HEK293 (cell line): ENCODE results near the gene ZNF343.

Source experiments
- CTCF ChIP-seq: fragments of 450-650 bp; formaldehyde crosslinking; IDR thresholded peaks from 2 replicates; pipeline ENCODE4 v1.5.1; 2016; ENCODE audit warnings: missing biosample characterization, missing genetic modification characterization
- FEZF1 ChIP-seq: fragments of 450-650 bp; formaldehyde crosslinking; IDR thresholded peaks from 2 replicates; pipeline ENCODE4 v1.5.1; 2016; ENCODE audit warnings: missing biosample characterization, missing genetic modification characterization
- OSR2 ChIP-seq: fragments of 450-650 bp; formaldehyde crosslinking; IDR thresholded peaks from 2 replicates; pipeline ENCODE4 v1.5.1; 2016; ENCODE audit warnings: missing biosample characterization, missing genetic modification characterization
- SETDB1 ChIP-seq: IDR thresholded peaks from one replicate; pipeline ENCODE4 v1.6.1; 2017; ENCODE audit warnings: mild to moderate bottlenecking, low read length, moderate library complexity, mixed read lengths; ENCODE audit not compliant: insufficient read length
- TRIM28 ChIP-seq: IDR thresholded peaks from 2 replicates; pipeline ENCODE4 v1.6.1; 2011; ENCODE audit warnings: low read length, control low read depth, borderline replicate concordance
- ZBTB11 ChIP-seq: fragments of 450-650 bp; formaldehyde crosslinking; conservative IDR thresholded peaks from 2 replicates; pipeline ENCODE4 v1.5.1; 2016; ENCODE audit warnings: low read depth, missing biosample characterization, missing genetic modification characterization
- ZBTB21 ChIP-seq: fragments of 450-650 bp; formaldehyde crosslinking; IDR thresholded peaks from 2 replicates; pipeline ENCODE4 v1.5.1; 2017; ENCODE audit warnings: missing biosample characterization, missing genetic modification characterization
- ZBTB48 ChIP-seq: fragments of 450-650 bp; formaldehyde crosslinking; IDR thresholded peaks from 2 replicates; pipeline ENCODE4 v1.5.1; 2016; ENCODE audit warnings: missing biosample characterization, missing genetic modification characterization
- ZBTB8A ChIP-seq: fragments of 450-650 bp; formaldehyde crosslinking; IDR thresholded peaks from 2 replicates; pipeline ENCODE4 v1.5.1; 2016; ENCODE audit warnings: missing biosample characterization, missing genetic modification characterization
- ZNF146 ChIP-seq: fragments of 450-650 bp; formaldehyde crosslinking; IDR thresholded peaks from 2 replicates; pipeline ENCODE4 v1.5.1; 2016; ENCODE audit warnings: missing biosample characterization, missing genetic modification characterization
- ZNF24 ChIP-seq: fragments of 450-650 bp; formaldehyde crosslinking; IDR thresholded peaks from 2 replicates; pipeline ENCODE4 v1.5.1; 2016; ENCODE audit warnings: missing biosample characterization, missing genetic modification characterization
- ZNF558 ChIP-seq: fragments of 450-650 bp; formaldehyde crosslinking; IDR thresholded peaks from 2 replicates; pipeline ENCODE4 v1.5.1; 2016; ENCODE audit warnings: missing biosample characterization, missing genetic modification characterization
- ZNF777 ChIP-seq: fragments of 450-650 bp; formaldehyde crosslinking; IDR thresholded peaks from 2 replicates; pipeline ENCODE4 v1.5.1; 2017; ENCODE audit warnings: missing biosample characterization, missing genetic modification characterization, borderline replicate concordance
- ZNF830 ChIP-seq: fragments of 450-650 bp; IDR thresholded peaks from 2 replicates; pipeline ENCODE4 v1.5.0; 2018; ENCODE audit warnings: missing biosample characterization, missing genetic modification characterization, low read depth, mild to moderate bottlenecking, moderate library complexity

- no peak for TF ChIP-seq CTCF (tag by site-specific recombination)
- no peak for TF ChIP-seq TRIM28
- no peak for TF ChIP-seq ZBTB48 (tag by site-specific recombination)
- TF ChIP-seq ZNF558 (tag by site-specific recombination), result no peak
- no peak for TF ChIP-seq ZBTB11 (tag by site-specific recombination)
- no peak for TF ChIP-seq ZNF24
- no peak for TF ChIP-seq ZBTB8A (tag by site-specific recombination)
- no peak for TF ChIP-seq ZBTB21 (tag by site-specific recombination)
- no peak for TF ChIP-seq ZNF777 (tag by site-specific recombination)
- TF ChIP-seq FEZF1 (tag by site-specific recombination), result no peak
- TF ChIP-seq OSR2 (tag by site-specific recombination), result no peak
- TF ChIP-seq SETDB1, result no peak
- no peak for TF ChIP-seq ZNF830 (tag by site-specific recombination)
- TF ChIP-seq ZNF146, result no peak; the same call in 1 of the 2 replicates
These were observed 59.3 kb downstream of the ZNF343 start for GRCh38 chr20:2449386-2449785.
